ENCODE data around the gene CCDC191.

The CCDC191 gene

GRCh38 chr3:114014211-114014610 is 42.1 kb downstream of the CCDC191 start:
- no peaks in the 10 kb centered on the region for H3K27me3 ChIP-seq (ENCODE audit: insufficient read depth, low read length, poor library complexity)
- H3K9ac ChIP-seq (ENCODE audit: low read depth, low read length), result no peak overlapping the region
- no peak overlapping the region for H2AFZ ChIP-seq (ENCODE audit: low read depth, low read length)
- no peaks in the 10 kb centered on the region for H3K4me1 ChIP-seq (ENCODE audit: insufficient read depth, low read length)
- DNase-seq (no peak), ATAC-seq (ENCODE audit: insufficient read depth, low read depth) (no peak)
- no peak for TF ChIP-seq EZH2 (IDR thresholded peaks at IDR 0.05; ENCODE audit: borderline replicate concordance, low read depth, low read length, severe bottlenecking)
- no peak for TF ChIP-seq CTCF (IDR thresholded peaks at IDR 0.05; ENCODE audit: borderline replicate concordance, extremely low read depth, low read length, poor library complexity, severe bottlenecking)
- H3K79me2 ChIP-seq (ENCODE audit: insufficient read depth, low read length), result no peaks in the 10 kb centered on the region
- H4K20me1 ChIP-seq (ENCODE audit: insufficient read depth, low read length), result no peaks in the 10 kb centered on the region
- no peak overlapping the region for H3K4me2 ChIP-seq (ENCODE audit: insufficient read depth, low read length)
- H3K36me3 ChIP-seq (ENCODE audit: insufficient read depth, low read length), result no peaks in the 10 kb centered on the region
- H3K9me3 ChIP-seq (ENCODE audit: insufficient read depth, low read length, severe bottlenecking), result no peaks in the 10 kb centered on the region
- H3K4me3 ChIP-seq (ENCODE audit: low read depth in 1 of 2, low read length in 2 of 2), result no peak overlapping the region
- H3K27ac ChIP-seq (ENCODE audit: low read length), result no peak overlapping the region

- Histone ChIP-seq H2AFZ (ENCODE audit: low read depth, low read length) (no peak overlapping the region), H3K36me3 (ENCODE audit: insufficient read depth, low read length) (no peaks in the 10 kb centered on the region), H4K20me1 (ENCODE audit: insufficient read depth, low read length) (no peaks in the 10 kb centered on the region), H3K9me3 (ENCODE audit: insufficient read depth, low read length, severe bottlenecking) (no peaks in the 10 kb centered on the region), H3K9ac (ENCODE audit: low read depth, low read length) (no peak overlapping the region), H3K27ac (ENCODE audit: low read length) (no peak overlapping the region), H3K4me1 (ENCODE audit: insufficient read depth, low read length) (no peaks in the 10 kb centered on the region), H3K4me3 (ENCODE audit: low read depth in 1 of 2, low read length in 2 of 2) (no peak overlapping the region), H3K4me2 (ENCODE audit: insufficient read depth, low read length) (no peak overlapping the region), H3K27me3 (ENCODE audit: insufficient read depth, low read length, poor library complexity) (no peaks in the 10 kb centered on the region), H3K79me2 (ENCODE audit: insufficient read depth, low read length) (no peaks in the 10 kb centered on the region)
- DNase-seq (no peak), ATAC-seq (ENCODE audit: insufficient read depth, low read depth) (no peak)
- TF ChIP-seq EZH2 (IDR thresholded peaks at IDR 0.05; ENCODE audit: borderline replicate concordance, low read depth, low read length, severe bottlenecking), result no peak
- TF ChIP-seq CTCF (IDR thresholded peaks at IDR 0.05; ENCODE audit: borderline replicate concordance, extremely low read depth, low read length, poor library complexity, severe bottlenecking), result no peak
Observed at GRCh38 chr3:114011059-114011797, 45.1 kb downstream of the CCDC191 start.

GRCh38 chr3:114005481-114005880 is 50.8 kb downstream of the CCDC191 start:
- H3K4me1 ChIP-seq (ENCODE audit: insufficient read depth, low read length), result no peaks in the 10 kb centered on the region
- H2AFZ ChIP-seq (ENCODE audit: low read depth, low read length), result no peak overlapping the region
- no peak for DNase-seq
- H3K4me3 ChIP-seq (ENCODE audit: low read depth in 1 of 2, low read length in 2 of 2), result no peak overlapping the region
- no peaks in the 10 kb centered on the region for H3K79me2 ChIP-seq (ENCODE audit: insufficient read depth, low read length)
- H3K36me3 ChIP-seq (ENCODE audit: insufficient read depth, low read length), result no peaks in the 10 kb centered on the region
- ATAC-seq (ENCODE audit: insufficient read depth, low read depth), result no peak
- H3K9me3 ChIP-seq (ENCODE audit: insufficient read depth, low read length, severe bottlenecking), result no peaks in the 10 kb centered on the region
- H3K4me2 ChIP-seq (ENCODE audit: insufficient read depth, low read length), result no peak overlapping the region
- no peaks in the 10 kb centered on the region for H4K20me1 ChIP-seq (ENCODE audit: insufficient read depth, low read length)
- H3K9ac ChIP-seq (ENCODE audit: low read depth, low read length), result no peak overlapping the region
- H3K27me3 ChIP-seq (ENCODE audit: insufficient read depth, low read length, poor library complexity), result no peaks in the 10 kb centered on the region
- no peak for TF ChIP-seq EZH2 (IDR thresholded peaks at IDR 0.05; ENCODE audit: borderline replicate concordance, low read depth, low read length, severe bottlenecking)
- no peak for TF ChIP-seq CTCF (IDR thresholded peaks at IDR 0.05; ENCODE audit: borderline replicate concordance, extremely low read depth, low read length, poor library complexity, severe bottlenecking)
- H3K27ac ChIP-seq (ENCODE audit: low read length), result no peak overlapping the region
